HG02571 (cell line): ENCODE results near the gene FASN.
A peak's percentile ranks its signal among the peaks of the same experiment; 100 is the strongest.

Source experiments
- ATAC-seq: cut with Tn5 transposase; IDR thresholded peaks from one replicate; pipeline ENCODE4 v1.9.1; 2021; ENCODE audit warnings: mild to moderate bottlenecking, moderate library complexity; ENCODE audit not compliant: unreplicated experiment

FASN gene

GRCh38 chr17:82103553-82104451 lies 5.8 kb upstream of the FASN start:
- ATAC-seq: no peak

GRCh38 chr17:82101767-82102679 lies 4.0 kb upstream of the FASN start:
- ATAC-seq: no peak

GRCh38 chr17:82101301-82101715 lies 3.3 kb upstream of the FASN start:
- ATAC-seq: no peak

GRCh38 chr17:82100502-82101298 lies 2.7 kb upstream of the FASN start:
- ATAC-seq: no peak

GRCh38 chr17:82098939-82099763 lies 1.1 kb upstream of the FASN start:
- peak; percentile 13 for ATAC-seq

- no peak for ATAC-seq
Observed at GRCh38 chr17:82097919-82098168, 192 bp downstream of the FASN start.

GRCh38 chr17:82097184-82097918 lies 685 bp downstream of the FASN start:
- ATAC-seq: peak; percentile 3

- ATAC-seq: no peak
Observed at GRCh38 chr17:82096709-82097183, 1.3 kb downstream of the FASN start.

GRCh38 chr17:82095777-82096708 lies 2.0 kb downstream of the FASN start:
- no peak for ATAC-seq

- ATAC-seq: no peak
Observed at GRCh38 chr17:82094931-82095776, 2.9 kb downstream of the FASN start.

- ATAC-seq: no peak
Observed at GRCh38 chr17:82092995-82093751, 4.9 kb downstream of the FASN start.

- no peak for ATAC-seq
Observed at GRCh38 chr17:82092628-82092994, 5.4 kb downstream of the FASN start.

GRCh38 chr17:82092094-82092586 lies 5.9 kb downstream of the FASN start:
- no peak for ATAC-seq

GRCh38 chr17:82091264-82092066 lies 6.6 kb downstream of the FASN start:
- ATAC-seq: no peak

- no peak for ATAC-seq
Observed at GRCh38 chr17:82090549-82091263, 7.3 kb downstream of the FASN start.
